Small intestine (tissue), 7 donors: ENCODE data around the gene CTSF. TPM values are rescaled to one million over a fixed set of nuclear protein-coding genes. Genes with fewer than 3 reads are reported as not detected.
"Not testable (repeated sequence)": the region's sequence is repeated elsewhere in the genome, so short reads cannot be mapped to it uniquely, and the experiment has no call there.

Experiments
- DNase-seq, 2 donors: peaks; one replicate each; pipeline versions ENCODE4 v3.0.0 to v3.0.0-alpha.2; 2013
- FAIRE-seq: peaks from 2 replicates; lab custom pipeline; 2012; peaks lifted over from hg19 to GRCh38; lab: Jason Lieb, UNC
- H3K27ac ChIP-seq, 3 donors: one replicate each; pipeline ENCODE4 v1.5.1; 2013; ENCODE audit warnings: low read length in 2 of 3, mild to moderate bottlenecking in 2 of 3, control low read depth in 1 of 3, inconsistent platforms in 1 of 3, low read depth in 1 of 3, moderate library complexity in 1 of 3
- H3K27me3 ChIP-seq, 3 donors: one replicate each; pipeline ENCODE4 v1.6.1; 2013; ENCODE audit warnings: low read length in 3 of 3, inconsistent platforms in 1 of 3; ENCODE audit not compliant: control insufficient read depth in 3 of 3, insufficient read depth in 3 of 3
- H3K36me3 ChIP-seq, 3 donors: one replicate each; pipeline ENCODE4 v1.6.1; 2013; ENCODE audit warnings: low read length in 3 of 3, inconsistent platforms in 1 of 3, low read depth in 1 of 3, mild to moderate bottlenecking in 1 of 3, moderate library complexity in 1 of 3; ENCODE audit not compliant: control insufficient read depth in 3 of 3, insufficient read depth in 2 of 3
- H3K4me1 ChIP-seq, 3 donors: one replicate each; pipeline ENCODE4 v1.6.1; 2013; ENCODE audit warnings: low read length in 2 of 3, inconsistent platforms in 1 of 3, low read depth in 1 of 3, mild to moderate bottlenecking in 1 of 3, moderate library complexity in 1 of 3; ENCODE audit not compliant: control insufficient read depth in 3 of 3, insufficient read depth in 2 of 3
- H3K4me3 ChIP-seq, 3 donors: one replicate each; pipeline ENCODE4 v1.5.1; 2013; ENCODE audit warnings: low read length in 3 of 3, control low read depth in 1 of 3, inconsistent platforms in 1 of 3, low read depth in 1 of 3, mild to moderate bottlenecking in 1 of 3, moderate library complexity in 1 of 3
- H3K9me3 ChIP-seq, 2 donors: one replicate each; pipeline ENCODE4 v1.6.1; 2013; ENCODE audit warnings: low read depth in 1 of 2, low read length in 1 of 2; ENCODE audit not compliant: control insufficient read depth in 2 of 2, insufficient read depth in 1 of 2
- WGBS, 3 donors: extraction: QIAGEN DNeasy Blood & Tissue Kit; methylation state at CpG; one replicate each; pipeline ENCODE4 v1.1.7; 2013; 5-methylcytosine and 5-hydroxymethylcytosine counted together
- polyA plus RNA-seq, 4 donors: library from polyadenylated mRNA; stranded (reverse) in 3 of 4; unstranded in 1 of 4; fragments of 200-250 nt in 3 of 4; fragments of 120-200 nt in 1 of 4; gene quantifications; one replicate each; pipeline versions ENCODE4 v1.2.1 to v1.2.3, GENCODE V29; 2013
- donor health status: healthy with polysubstance abuse.
- donor health status: control.
- donor health status: control.
- donor health status: Bipolar disorder and iron deficiency.
- donor health status: healthy.

CTSF gene
- polyA plus RNA-seq, 4 donors: 0.67 to 21.0 (median 7.8) TPM

GRCh38 chr11:66548774-66549630, 19.4 kb downstream of the CTSF start:
- no peak overlapping the region for H3K4me3 ChIP-seq
- DNase-seq (no peak), FAIRE-seq (no peak)
- 43 to 52% (median 49%) methylated on average over 16 of the region's 16 CpGs for WGBS, 3 donors
- H3K9me3 ChIP-seq: no peaks in the 10 kb centered on the region
- H3K27ac ChIP-seq: no peak overlapping the region
- peaks cover 0 to 13% (median 0%) of the 10 kb centered on the region in 3 donors for H3K27me3 ChIP-seq
- peaks cover 0 to 2% (median 0%) of the 10 kb centered on the region in 3 donors for H3K36me3 ChIP-seq
- peaks cover 0 to 16% (median 0%) of the 10 kb centered on the region in 3 donors for H3K4me1 ChIP-seq

DNA sequence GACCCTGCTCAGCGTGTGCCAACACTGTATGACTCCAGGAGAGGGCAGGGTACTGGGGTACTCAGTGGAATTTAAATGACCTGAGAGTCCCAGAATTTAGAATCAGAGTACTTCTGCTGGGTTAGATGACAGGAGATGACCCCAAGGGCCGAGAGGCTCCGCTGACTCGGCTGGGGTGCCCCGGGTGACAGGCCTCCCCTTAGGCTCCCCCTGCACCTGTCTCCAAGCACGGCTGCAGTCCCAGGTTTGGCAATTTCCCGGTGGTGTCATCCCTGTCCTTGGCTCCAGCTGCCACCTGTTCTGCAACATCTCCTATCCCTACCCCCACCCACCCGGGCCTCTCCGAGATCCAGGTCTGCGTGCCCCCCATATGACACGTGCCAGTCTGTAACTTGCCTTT, 20.4 kb downstream of the CTSF start:
- DNase-seq: no peak
- 14 to 47% (median 18%) methylated on average over 11 of the region's 11 CpGs for WGBS, 3 donors
- H3K4me1 ChIP-seq: peaks cover 0 to 16% (median 0%) of the 10 kb centered on the region in 3 donors

DNA sequence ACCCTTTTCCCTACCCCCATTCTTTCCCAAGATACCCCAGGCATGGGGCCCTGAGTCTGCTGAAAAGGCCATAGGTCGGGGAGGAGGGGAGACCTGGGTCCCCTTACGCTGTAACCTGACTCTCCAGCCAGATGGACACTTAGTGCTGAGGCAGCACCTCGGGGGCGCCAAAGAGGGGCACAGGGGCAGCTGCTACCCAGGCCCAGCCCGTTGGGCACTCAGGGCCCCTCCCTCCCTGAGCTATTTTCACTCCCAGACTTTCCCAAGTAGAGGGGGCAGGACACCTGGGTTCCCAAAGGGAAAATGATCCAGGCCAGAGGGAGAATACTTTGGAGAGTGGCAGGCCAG, 20.8 kb downstream of the CTSF start:
- H3K27ac ChIP-seq: no peak overlapping the region
- peaks cover 0 to 13% (median 0%) of the 10 kb centered on the region in 3 donors for H3K27me3 ChIP-seq
- H3K36me3 ChIP-seq: peaks cover 0 to 11% (median 0%) of the 10 kb centered on the region in 3 donors
- 32 to 36% (median 36%) methylated on average over 5 of the region's 5 CpGs for WGBS, 3 donors
- H3K4me1 ChIP-seq: peaks cover 0 to 16% (median 0%) of the 10 kb centered on the region in 3 donors
- FAIRE-seq (no peak), DNase-seq (no peak)
- H3K9me3 ChIP-seq: no peaks in the 10 kb centered on the region
- no peak overlapping the region for H3K4me3 ChIP-seq

More for the DNA sequence above, 20.4 kb downstream of the CTSF start:
- peaks cover 0 to 13% (median 0%) of the 10 kb centered on the region in 3 donors for H3K27me3 ChIP-seq
- H3K9me3 ChIP-seq: no peaks in the 10 kb centered on the region
- no peak overlapping the region for H3K27ac ChIP-seq
- no peak for FAIRE-seq
- H3K4me3 ChIP-seq: no peak overlapping the region
- peaks cover 0 to 7% (median 0%) of the 10 kb centered on the region in 3 donors for H3K36me3 ChIP-seq

DNA sequence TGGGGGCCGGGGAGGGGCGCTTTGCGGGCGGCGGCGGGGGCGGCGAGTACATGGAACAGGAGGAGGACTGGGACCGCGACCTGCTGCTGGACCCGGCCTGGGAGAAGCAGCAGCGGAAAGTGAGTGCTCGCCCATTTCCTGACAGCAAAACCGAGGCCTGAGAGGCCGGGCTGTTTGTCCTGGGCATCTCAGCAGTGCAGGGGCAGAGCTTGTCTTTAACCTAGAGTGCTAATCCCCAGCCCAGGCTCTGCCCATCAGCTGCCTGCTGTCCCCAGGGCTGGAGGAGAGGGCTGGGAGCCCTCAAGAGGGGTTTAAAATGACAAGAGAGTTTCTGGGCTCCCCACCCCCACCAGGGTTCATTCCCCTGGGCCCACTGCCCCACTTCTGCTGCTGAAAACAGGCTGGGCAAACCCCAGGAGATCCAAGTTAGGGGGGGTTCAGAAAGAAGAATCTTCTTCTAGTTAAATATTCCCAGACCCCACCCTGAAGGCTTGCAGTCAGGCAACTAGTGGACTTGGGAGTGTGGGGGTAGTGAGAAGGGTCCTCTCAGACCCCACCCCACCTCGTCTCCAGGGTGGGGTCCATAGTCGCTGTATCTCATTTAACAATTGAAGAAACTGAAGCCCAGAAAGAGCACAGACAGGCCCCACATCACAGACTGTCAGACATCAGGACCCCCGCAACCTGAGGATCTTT, 21.3 kb downstream of the CTSF start:
- no peak for DNase-seq
- peaks cover 0 to 13% (median 0%) of the 10 kb centered on the region in 3 donors for H3K27me3 ChIP-seq
- WGBS, 3 donors: 22 to 36% (median 29%) methylated on average over 18 of the region's 18 CpGs
- peaks cover 0 to 16% (median 0%) of the 10 kb centered on the region in 3 donors for H3K4me1 ChIP-seq
- no peak for FAIRE-seq
- no peak overlapping the region for H3K27ac ChIP-seq
- peaks cover 0 to 16% (median 3%) of the 10 kb centered on the region in 3 donors for H3K36me3 ChIP-seq
- no peaks in the 10 kb centered on the region for H3K9me3 ChIP-seq
- H3K4me3 ChIP-seq: peak overlapping the region in 1 of 3 donors; percentile 85

DNA sequence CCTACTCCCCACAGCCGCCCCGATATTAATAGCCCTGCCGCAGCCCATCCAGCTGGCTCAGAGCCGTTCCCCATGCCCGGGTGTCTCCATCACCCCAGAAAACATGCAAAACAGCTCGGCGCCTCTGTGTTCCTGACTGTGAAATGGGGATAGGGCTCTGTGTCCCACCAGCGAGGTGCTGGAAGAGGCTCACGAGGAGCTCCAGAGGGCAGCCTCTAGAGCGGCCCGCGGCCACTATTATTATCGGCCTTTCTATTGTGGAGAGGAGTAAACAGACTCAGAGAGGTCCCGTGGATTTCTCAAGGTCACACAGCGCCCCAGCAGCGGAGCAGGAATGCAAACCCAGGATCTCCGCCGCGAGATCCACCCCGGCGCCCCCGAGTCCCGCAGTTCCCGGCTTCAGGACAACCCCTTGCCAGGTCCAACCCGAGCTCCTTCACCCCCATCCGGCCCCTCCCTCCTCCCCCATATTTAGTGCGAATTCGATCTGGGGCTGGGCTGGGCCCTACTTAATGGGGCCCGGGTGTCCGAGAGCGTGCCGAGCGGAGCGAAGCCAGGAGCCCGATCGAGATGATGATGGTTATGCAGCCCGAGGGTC, 21.9 kb downstream of the CTSF start, which contains the start of gene ACTN3:
ACTN3 (plus strand) TSS at position 536 of the 598 bp plus-strand sequence; CDS start at position 571, 35 bp downstream.
- Histone ChIP-seq H3K27ac (peak within 1 kb of the TSS in 2 of 3 donors; percentile 61 to 77), H3K27me3 (peaks cover 0 to 13% (median 0%) of the 10 kb centered on the region in 3 donors), H3K4me3 (peak within 1 kb of the TSS; percentile 66 to 85 (median 74)), H3K9me3 (no peaks in the 10 kb centered on the region), H3K4me1 (peaks cover 0 to 16% (median 0%) of the 10 kb centered on the region in 3 donors), H3K36me3 (peaks cover 0 to 21% (median 3%) of the 10 kb centered on the region in 3 donors)
- 1 to 4% (median 4%) methylated on average over 28 to 37 of the region's 37 CpGs for WGBS, 3 donors
- DNase-seq (no peak), FAIRE-seq (no peak)

GRCh38 chr11:66545701-66546367, 22.6 kb downstream of the CTSF start, which contains the start of gene ZDHHC24:
Gene ZDHHC24 (minus strand): TSS chr11:66546048. CDS start chr11:66546003, 45 bp downstream.
- Histone ChIP-seq H3K4me1 (peaks cover 0 to 16% (median 0%) of the 10 kb centered on the region in 3 donors), H3K9me3 (no peaks in the 10 kb centered on the region), H3K27ac (peak within 1 kb of the TSS in 2 of 3 donors; percentile 61 to 77), H3K4me3 (peak within 1 kb of the TSS; percentile 66 to 85 (median 74)), H3K27me3 (peaks cover 0 to 13% (median 0%) of the 10 kb centered on the region in 3 donors), H3K36me3 (peaks cover 0 to 22% (median 3%) of the 10 kb centered on the region in 3 donors)
- WGBS, 3 donors: 0 to 1% (median 0%) methylated on average over 49 to 71 of the region's 71 CpGs
- FAIRE-seq: no peak
- peak; percentile 97 for DNase-seq

GRCh38 chr11:66544952-66545351, 23.5 kb downstream of the CTSF start:
- not testable (repeated sequence) for FAIRE-seq, H3K4me3 ChIP-seq, DNase-seq, H3K9me3 ChIP-seq, H3K27ac ChIP-seq
- 52 to 70% (median 55%) methylated on average over 14 of the region's 14 CpGs for WGBS, 3 donors
- Histone ChIP-seq H3K36me3 (peaks cover 0 to 23% (median 3%) of the 10 kb centered on the region in 3 donors), H3K27me3 (peaks cover 0 to 13% (median 0%) of the 10 kb centered on the region in 3 donors), H3K4me1 (peaks cover 0 to 16% (median 0%) of the 10 kb centered on the region in 3 donors)
